ENCODE measurements around the gene EXTL2. TPM values are rescaled to one million over a fixed set of nuclear protein-coding genes. Genes with fewer than 3 reads are reported as not detected.
"Not testable (repeated sequence)": the region's sequence is repeated elsewhere in the genome, so short reads cannot be mapped to it uniquely, and the experiment has no call there.

Gene EXTL2
- total and polyA plus RNA-seq, 7 donors, result 1.4 to 20.3 (median 13.3) TPM

DNA sequence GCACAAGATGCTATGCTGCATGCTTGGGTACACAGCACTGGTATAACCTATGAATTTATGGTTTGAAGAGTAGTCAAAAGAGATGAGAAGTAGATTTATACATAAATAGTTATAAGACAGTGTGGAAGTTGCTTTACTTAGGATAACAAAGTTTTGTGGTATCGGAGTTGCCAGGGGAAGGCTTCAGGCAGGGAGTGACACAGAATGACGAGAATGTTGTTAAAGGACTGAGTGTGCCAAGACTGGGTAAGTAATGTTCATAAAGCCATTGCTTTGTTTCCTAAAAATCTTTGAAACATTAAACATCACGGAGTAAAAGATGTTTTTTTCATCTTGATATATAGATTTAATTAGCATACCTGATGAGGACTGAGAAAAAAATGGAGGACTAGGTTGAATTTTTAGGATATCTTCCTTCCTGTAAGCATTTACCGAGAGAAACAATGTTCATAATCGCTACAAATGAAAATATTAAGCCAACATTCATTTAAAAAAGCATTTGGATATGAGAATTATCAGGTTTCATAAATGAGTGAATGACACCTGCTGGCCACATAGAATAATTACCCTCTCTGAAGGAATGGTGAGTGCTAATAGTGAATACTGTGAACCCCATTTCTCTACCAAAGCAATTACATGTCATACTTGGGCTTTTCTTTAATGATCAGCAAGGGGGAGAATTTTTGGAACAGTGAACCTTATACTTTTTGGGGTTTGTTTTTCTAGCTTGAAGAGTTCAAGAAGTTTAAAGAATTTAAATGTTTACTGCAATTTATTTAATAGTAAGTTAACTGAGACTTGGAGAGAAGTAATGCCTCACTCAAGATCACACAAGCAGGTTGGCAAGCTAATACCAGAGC, 28.4 kb downstream of the EXTL2 start:
- TF ChIP-seq, protein P1, sequence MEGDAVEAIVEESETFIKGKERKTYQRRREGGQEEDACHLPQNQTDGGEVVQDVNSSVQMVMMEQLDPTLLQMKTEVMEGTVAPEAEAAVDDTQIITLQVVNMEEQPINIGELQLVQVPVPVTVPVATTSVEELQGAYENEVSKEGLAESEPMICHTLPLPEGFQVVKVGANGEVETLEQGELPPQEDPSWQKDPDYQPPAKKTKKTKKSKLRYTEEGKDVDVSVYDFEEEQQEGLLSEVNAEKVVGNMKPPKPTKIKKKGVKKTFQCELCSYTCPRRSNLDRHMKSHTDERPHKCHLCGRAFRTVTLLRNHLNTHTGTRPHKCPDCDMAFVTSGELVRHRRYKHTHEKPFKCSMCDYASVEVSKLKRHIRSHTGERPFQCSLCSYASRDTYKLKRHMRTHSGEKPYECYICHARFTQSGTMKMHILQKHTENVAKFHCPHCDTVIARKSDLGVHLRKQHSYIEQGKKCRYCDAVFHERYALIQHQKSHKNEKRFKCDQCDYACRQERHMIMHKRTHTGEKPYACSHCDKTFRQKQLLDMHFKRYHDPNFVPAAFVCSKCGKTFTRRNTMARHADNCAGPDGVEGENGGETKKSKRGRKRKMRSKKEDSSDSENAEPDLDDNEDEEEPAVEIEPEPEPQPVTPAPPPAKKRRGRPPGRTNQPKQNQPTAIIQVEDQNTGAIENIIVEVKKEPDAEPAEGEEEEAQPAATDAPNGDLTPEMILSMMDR (IDR thresholded peaks at IDR 0.05), result peak in 3 of 4 experiments; percentile 32 to 54 (median 41)
- no peak for TF ChIP-seq POLR2A (IDR thresholded peaks at IDR 0.05)
- no peak for TF ChIP-seq POLR2AphosphoS5 (IDR thresholded peaks at IDR 0.05)
- no peak for TF ChIP-seq EP300 (IDR thresholded peaks at IDR 0.05)
- no peak overlapping the region for H3K27ac ChIP-seq
- H3K27me3 ChIP-seq, result no peaks in the 10 kb centered on the region
- H3K9me3 ChIP-seq, result no peaks in the 10 kb centered on the region
- H3K36me3 ChIP-seq, result no peaks in the 10 kb centered on the region
- H3K4me1 ChIP-seq, result peaks cover 0 to 8% (median 6%) of the 10 kb centered on the region in 4 donors
- DNase-seq, result no peak
- WGBS, 2 donors, result 32 to 51% methylated on average over 5 of the region's 5 CpGs
- H3K4me3 ChIP-seq, result no peak overlapping the region
- intact Hi-C loops (cut with DNase I), result loop anchor here (2.0 kb wide), 2 partner anchors 411 to 1057 kb away; no protein-coding TSS in a partner anchor

DNA sequence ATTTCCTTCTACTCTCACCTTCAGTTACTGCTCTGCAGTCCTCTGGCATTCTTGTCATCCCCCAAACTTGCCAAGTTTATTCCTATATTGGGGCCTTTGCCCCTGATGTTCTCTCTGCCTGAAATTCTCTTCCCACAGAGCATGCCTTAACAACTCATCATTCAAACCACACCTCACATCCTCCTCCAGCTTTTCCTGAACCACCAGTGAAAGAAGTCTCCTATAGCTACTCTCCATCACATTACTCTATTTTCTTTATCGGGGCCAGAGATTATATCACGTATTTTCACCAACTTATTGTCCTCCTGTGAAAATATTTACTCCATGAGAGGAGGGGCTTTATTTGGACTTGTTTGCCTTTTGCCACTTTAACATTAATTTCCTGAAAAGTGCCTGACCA, 32.1 kb downstream of the EXTL2 start:
- intact Hi-C loops (cut with DNase I), result no loop called here
- Histone ChIP-seq H3K27ac (peak overlapping the region in 1 of 4 donors; percentile 15), H3K36me3 (no peaks in the 10 kb centered on the region), H3K27me3 (no peaks in the 10 kb centered on the region), H3K4me3 (no peak overlapping the region), H3K4me1 (peaks cover 0 to 8% (median 3%) of the 10 kb centered on the region in 4 donors), H3K9me3 (no peaks in the 10 kb centered on the region)
- TF ChIP-seq EP300 (IDR thresholded peaks at IDR 0.05), result no peak
- TF ChIP-seq POLR2AphosphoS5 (IDR thresholded peaks at IDR 0.05), result no peak
- no peak for TF ChIP-seq POLR2A (IDR thresholded peaks at IDR 0.05)
- TF ChIP-seq, protein P1 (IDR thresholded peaks at IDR 0.05), result no peak
- no peak for DNase-seq
- WGBS, 2 donors, result 86 to 88% methylated on average over 2 of the region's 2 CpGs

GRCh38 chr1:100861379-100861778, 33.3 kb downstream of the EXTL2 start:
- Histone ChIP-seq H3K4me1 (peaks cover 0 to 6% (median 2%) of the 10 kb centered on the region in 4 donors), H3K27me3 (no peaks in the 10 kb centered on the region), H3K27ac (no peak overlapping the region), H3K4me3 (no peak overlapping the region), H3K36me3 (no peaks in the 10 kb centered on the region), H3K9me3 (no peaks in the 10 kb centered on the region)
- 90 to 91% methylated on average over 1 of the region's 1 CpG for WGBS, 2 donors
- TF ChIP-seq POLR2A (IDR thresholded peaks at IDR 0.05), result no peak
- no peak for TF ChIP-seq EP300 (IDR thresholded peaks at IDR 0.05)
- peak in 1 of 4 donors; percentile 15 for TF ChIP-seq POLR2AphosphoS5 (IDR thresholded peaks at IDR 0.05)
- TF ChIP-seq, protein P1 (IDR thresholded peaks at IDR 0.05), result no peak
- DNase-seq, result no peak
- intact Hi-C loops (cut with DNase I), result no loop called here

DNA sequence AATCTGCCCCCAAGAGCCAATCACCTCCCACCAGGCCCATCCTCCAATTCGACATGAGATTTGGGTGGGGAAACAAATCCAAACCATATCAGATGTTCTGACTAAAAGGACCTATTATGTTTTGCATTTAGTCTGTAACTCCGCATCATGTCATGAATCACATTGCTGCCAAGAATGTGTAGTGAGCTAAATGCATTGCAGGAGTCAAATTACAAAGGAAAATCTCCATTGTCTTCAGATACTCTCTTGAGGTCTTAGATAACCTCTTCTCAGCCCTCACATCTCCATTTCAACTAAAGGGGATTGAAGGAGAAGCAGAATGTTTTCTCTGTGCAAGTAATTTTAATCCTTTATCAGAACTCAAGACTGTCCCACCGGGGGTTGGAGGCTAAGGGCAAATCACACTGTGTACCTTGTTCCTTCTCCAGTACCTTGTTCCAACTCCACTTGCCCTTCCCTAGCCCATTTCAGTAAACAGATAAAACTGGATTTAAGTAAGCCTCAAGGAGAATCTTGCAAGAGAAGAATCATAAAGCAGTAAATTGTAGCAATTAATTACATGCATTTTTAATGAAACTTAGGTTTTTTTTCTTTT, 34.1 kb downstream of the EXTL2 start:
- DNase-seq, result no peak
- no peak for TF ChIP-seq EP300 (IDR thresholded peaks at IDR 0.05)
- TF ChIP-seq, protein P1 (IDR thresholded peaks at IDR 0.05), result no peak
- TF ChIP-seq POLR2AphosphoS5 (IDR thresholded peaks at IDR 0.05), result no peak
- TF ChIP-seq POLR2A (IDR thresholded peaks at IDR 0.05), result no peak
- WGBS, 2 donors, result 76 to 84% methylated on average over 3 of the region's 3 CpGs
- Histone ChIP-seq H3K27ac (no peak overlapping the region), H3K36me3 (no peaks in the 10 kb centered on the region), H3K4me1 (no peaks in the 10 kb centered on the region), H3K27me3 (no peaks in the 10 kb centered on the region), H3K9me3 (no peaks in the 10 kb centered on the region), H3K4me3 (no peak overlapping the region)
- intact Hi-C loops (cut with DNase I), result no loop called here

GRCh38 chr1:100855116-100855515, 39.5 kb downstream of the EXTL2 start:
- H3K36me3 ChIP-seq; H3K27ac ChIP-seq; H3K4me1 ChIP-seq; H3K9me3 ChIP-seq; intact Hi-C loops (cut with DNase I); H3K4me3 ChIP-seq; DNase-seq; H3K27me3 ChIP-seq: not testable (repeated sequence)
